22Rv1 (cell line): Measurements from ENCODE around the gene NOP53.
"Not testable (repeated sequence)": the region's sequence is repeated elsewhere in the genome, so short reads cannot be mapped to it uniquely, and the experiment has no call there.

ENCODE experiments used
- H3K27ac ChIP-seq: fragments of 450-650 bp; 2 replicates; pipeline ENCODE4 v1.5.1; 2017
- CTCF ChIP-seq: fragments of 450-650 bp; IDR thresholded peaks from 2 replicates; pipeline ENCODE4 v1.5.1; 2017; ENCODE audit warnings: mild to moderate bottlenecking
- ZFX ChIP-seq: fragments of 450-650 bp; IDR thresholded peaks from 2 replicates; pipeline ENCODE4 v1.6.1; 2017; ENCODE audit warnings: antibody characterized with exemption, borderline replicate concordance

Gene NOP53

GRCh38 chr19:47798904-47799266 lies 53.5 kb downstream of the NOP53 start:
- TF ChIP-seq ZFX = no peak
- TF ChIP-seq CTCF = no peak
- no peak overlapping the region for H3K27ac ChIP-seq

GRCh38 chr19:47801270-47801669 lies 55.9 kb downstream of the NOP53 start:
- no peak overlapping the region for H3K27ac ChIP-seq
- no peak for TF ChIP-seq CTCF
- no peak for TF ChIP-seq ZFX

GRCh38 chr19:47802521-47803043 lies 57.2 kb downstream of the NOP53 start:
- TF ChIP-seq ZFX (no peak), CTCF (no peak)
- no peak overlapping the region for H3K27ac ChIP-seq

GRCh38 chr19:47803148-47803547 lies 57.8 kb downstream of the NOP53 start:
- H3K27ac ChIP-seq = not testable (repeated sequence)

- not testable (repeated sequence) for H3K27ac ChIP-seq
These were observed 58.3 kb downstream of the NOP53 start for GRCh38 chr19:47803671-47804070.

GRCh38 chr19:47804451-47804850 lies 59.1 kb downstream of the NOP53 start, which contains the start of gene TPRX1:
Gene TPRX1 (minus strand): TSS chr19:47804551. CDS start chr19:47804539, 12 bp downstream.
- not testable (repeated sequence) for H3K27ac ChIP-seq

GRCh38 chr19:47805313-47805712 lies 60.0 kb downstream of the NOP53 start:
- H3K27ac ChIP-seq = no peak overlapping the region
- TF ChIP-seq CTCF (no peak), ZFX (no peak)

GRCh38 chr19:47806435-47806834 lies 61.1 kb downstream of the NOP53 start:
- no peak for TF ChIP-seq CTCF
- no peak for TF ChIP-seq ZFX
- H3K27ac ChIP-seq = no peak overlapping the region
